HFFc6 (cell line): ENCODE data around the gene SREK1. TPM values are rescaled to one million over a fixed set of nuclear protein-coding genes. Genes with fewer than 3 reads are reported as not detected.

Experiments
- DNase-seq: peaks from one replicate; pipeline ENCODE4 v3.0.0-alpha.2; 2018
- H3K27ac Mint-ChIP-seq: 2 replicates; pipeline ENCODE4 v1.8.0; 2020; ENCODE audit warnings: mild to moderate bottlenecking, mixed read lengths
- H3K27me3 Mint-ChIP-seq: 2 replicates; pipeline ENCODE4 v1.8.0; 2021; ENCODE audit warnings: mild to moderate bottlenecking, moderate library complexity, mixed read lengths; ENCODE audit not compliant: insufficient read depth
- H3K36me3 Mint-ChIP-seq: 2 replicates; pipeline ENCODE4 v1.8.0; 2021; ENCODE audit warnings: low read depth, mixed read lengths
- H3K4me1 Mint-ChIP-seq: 2 replicates; pipeline ENCODE4 v1.8.0; 2020; ENCODE audit warnings: low read depth, mixed read lengths
- H3K4me3 Mint-ChIP-seq: 2 replicates; pipeline ENCODE4 v1.8.0; 2020; ENCODE audit warnings: mild to moderate bottlenecking, moderate library complexity, mixed read lengths
- H3K9me3 Mint-ChIP-seq: 2 replicates; pipeline ENCODE4 v1.8.0; 2020; ENCODE audit warnings: mild to moderate bottlenecking, mixed read lengths
- CTCF ChIP-seq: fragments of 200-600 bp; sonication (generic); IDR thresholded peaks from 2 replicates; pipeline ENCODE4 v1.5.0; 2021; ENCODE audit warnings: antibody characterized with exemption, mild to moderate bottlenecking
- total RNA-seq, 6 experiments: library from RNA; stranded (reverse); fragmentation: NEBNext Ultra II Directional; extraction: Animal tissue kit (Norgen Biotek cat#: 25700); gene quantifications; 2 replicates in 1 of 6; 3 replicates in 5 of 6; pipeline ENCODE4 v1.2.3, GENCODE V29; 2021

The SREK1 gene
- total RNA-seq, 6 experiments from 2014 or later = 32.4 to 39.7 (median 37.0) TPM

- DNase-seq = peak; percentile 29
- TF ChIP-seq CTCF = no peak
- Mint-ChIP-seq H3K4me3 (no peak overlapping the region), H3K4me1 (peaks cover 11% of the 10 kb centered on the region; the same call in 1 of the 2 replicates), H3K27me3 (no peaks in the 10 kb centered on the region), H3K27ac (peak overlapping the region; percentile 27), H3K36me3 (peaks cover 44% of the 10 kb centered on the region), H3K9me3 (no peaks in the 10 kb centered on the region)
Observed at GRCh38 chr5:66164044-66164790, 20.1 kb downstream of the SREK1 start.

- Mint-ChIP-seq H3K36me3 (peaks cover 35% of the 10 kb centered on the region), H3K4me1 (peaks cover 20% of the 10 kb centered on the region), H3K4me3 (no peak overlapping the region), H3K9me3 (no peaks in the 10 kb centered on the region), H3K27ac (no peak overlapping the region), H3K27me3 (no peaks in the 10 kb centered on the region)
- TF ChIP-seq CTCF = no peak
- no peak for DNase-seq
Observed at GRCh38 chr5:66168226-66168625, 24.1 kb downstream of the SREK1 start.

GRCh38 chr5:66169534-66169933, 25.4 kb downstream of the SREK1 start:
- Mint-ChIP-seq H3K4me3 (no peak overlapping the region), H3K36me3 (peaks cover 30% of the 10 kb centered on the region), H3K27ac (no peak overlapping the region), H3K27me3 (no peaks in the 10 kb centered on the region), H3K4me1 (peaks cover 12% of the 10 kb centered on the region), H3K9me3 (no peaks in the 10 kb centered on the region)
- no peak for TF ChIP-seq CTCF
- DNase-seq = no peak

- H3K27ac Mint-ChIP-seq = peak overlapping the region; percentile 77
- DNase-seq = no peak
- H3K4me1 Mint-ChIP-seq = peaks cover 10% of the 10 kb centered on the region
- peaks cover 31% of the 10 kb centered on the region for H3K36me3 Mint-ChIP-seq
- H3K4me3 Mint-ChIP-seq = no peak overlapping the region
- no peaks in the 10 kb centered on the region for H3K9me3 Mint-ChIP-seq
- no peak for TF ChIP-seq CTCF
- H3K27me3 Mint-ChIP-seq = no peaks in the 10 kb centered on the region
Observed at GRCh38 chr5:66170195-66170919, 26.3 kb downstream of the SREK1 start.

- Mint-ChIP-seq H3K4me1 (peaks cover 10% of the 10 kb centered on the region), H3K9me3 (no peaks in the 10 kb centered on the region), H3K4me3 (no peak overlapping the region), H3K36me3 (peaks cover 35% of the 10 kb centered on the region), H3K27ac (peak overlapping the region; percentile 64), H3K27me3 (no peaks in the 10 kb centered on the region)
- DNase-seq = peak; percentile 70
- TF ChIP-seq CTCF = peak; percentile 84
Observed at GRCh38 chr5:66171349-66172344, 27.5 kb downstream of the SREK1 start.
